ENCODE measurements around the gene NGFR. TPM values are rescaled to one million over a fixed set of nuclear protein-coding genes. Genes with fewer than 3 reads are reported as not detected.
A peak's percentile ranks its signal among the peaks of the same experiment; 100 is the strongest.

Gene NGFR
- total and polyA plus RNA-seq, 9 of the 15 experiments (the other 6 are each of a cell fraction or from before 2014, with no cell fraction given) = 0.07 to 0.23 (median 0.13) TPM; not detected in 4

- TF ChIP-seq ZBED1 (IDR thresholded peaks at IDR 0.05) (no peak), C11orf30 (IDR thresholded peaks at IDR 0.05; ENCODE audit: low read depth) (peak; percentile 78), MAFK (IDR thresholded peaks at IDR 0.05; ENCODE audit: low read length) (peak; percentile 69), ZNF609 (CRISPR knock-in tag; IDR thresholded peaks at IDR 0.05; ENCODE audit: borderline replicate concordance) (no peak), MAFG (tag; conservative IDR thresholded peaks at IDR 0.05) (peak; percentile 69), KAT2B (IDR thresholded peaks at IDR 0.05; ENCODE audit: low read depth, low read length) (no peak), NR1H2 (CRISPR knock-in tag; IDR thresholded peaks at IDR 0.05) (no peak), ZBTB11 (CRISPR knock-in tag; IDR thresholded peaks at IDR 0.05) (no peak), FOXA3 (CRISPR knock-in tag; conservative IDR thresholded peaks at IDR 0.05 in 1 of 2, IDR thresholded peaks at IDR 0.05 in 1 of 2) (no peak), JUNB (CRISPR knock-in tag; conservative IDR thresholded peaks at IDR 0.05) (no peak), HMGXB4 (CRISPR knock-in tag; IDR thresholded peaks at IDR 0.05) (no peak), GATA2 (CRISPR knock-in tag; IDR thresholded peaks at IDR 0.05) (no peak), ZNF184 (CRISPR knock-in tag; IDR thresholded peaks at IDR 0.05) (no peak), BRF1 (IDR thresholded peaks at IDR 0.05; ENCODE audit: borderline replicate concordance, extremely low read depth, insufficient read length) (no peak), ZNF518B (CRISPR knock-in tag; IDR thresholded peaks at IDR 0.05) (no peak)
Observed at GRCh38 chr17:49487183-49487582, 7.9 kb upstream of the NGFR start (continued).
